ENCODE results near the gene MED13L.

The MED13L gene

GRCh38 chr12:116274551-116275375 is 2.7 kb downstream of the MED13L start:
- no peak for DNase-seq

- DNase-seq, result no peak
Observed at GRCh38 chr12:116273813-116274550, 3.5 kb downstream of the MED13L start.

GRCh38 chr12:116267948-116268347 is 9.5 kb downstream of the MED13L start:
- DNase-seq, result no peak

- no peak for DNase-seq
Observed at GRCh38 chr12:116266631-116267349, 10.7 kb downstream of the MED13L start.

- no peak for DNase-seq
Observed at GRCh38 chr12:116266168-116266601, 11.3 kb downstream of the MED13L start.

GRCh38 chr12:116265351-116266147 is 11.9 kb downstream of the MED13L start:
- no peak for DNase-seq

GRCh38 chr12:116264525-116265070 is 12.9 kb downstream of the MED13L start:
- no peak for DNase-seq

- no peak for DNase-seq
Observed at GRCh38 chr12:116263844-116264243, 13.6 kb downstream of the MED13L start.

- no peak for DNase-seq
Observed at GRCh38 chr12:116263431-116263830, 14.1 kb downstream of the MED13L start.

GRCh38 chr12:116262741-116263140 is 14.8 kb downstream of the MED13L start:
- no peak for DNase-seq

GRCh38 chr12:116261525-116262100 is 15.9 kb downstream of the MED13L start:
- DNase-seq, result no peak

GRCh38 chr12:116259800-116260577 is 17.5 kb downstream of the MED13L start:
- no peak for DNase-seq

- no peak for DNase-seq
Observed at GRCh38 chr12:116257826-116258225, 19.7 kb downstream of the MED13L start.

GRCh38 chr12:116257215-116257614 is 20.3 kb downstream of the MED13L start:
- no peak for DNase-seq

GRCh38 chr12:116249938-116250337 is 27.6 kb downstream of the MED13L start:
- DNase-seq, result no peak

- DNase-seq, result no peak
Observed at GRCh38 chr12:116248930-116249329, 28.6 kb downstream of the MED13L start.

GRCh38 chr12:116248433-116248832 is 29.1 kb downstream of the MED13L start:
- no peak for DNase-seq

GRCh38 chr12:116247377-116247776 is 30.1 kb downstream of the MED13L start:
- DNase-seq, result no peak

- no peak for DNase-seq
Observed at GRCh38 chr12:116246490-116247179, 30.9 kb downstream of the MED13L start.

- DNase-seq, result no peak
Observed at GRCh38 chr12:116245189-116245588, 32.3 kb downstream of the MED13L start.

All from CD4-positive, alpha-beta T cell treated with Interferon gamma for 1 hour (primary cell).